ENCODE measurements around the gene APPBP2.

Gene APPBP2

DNA sequence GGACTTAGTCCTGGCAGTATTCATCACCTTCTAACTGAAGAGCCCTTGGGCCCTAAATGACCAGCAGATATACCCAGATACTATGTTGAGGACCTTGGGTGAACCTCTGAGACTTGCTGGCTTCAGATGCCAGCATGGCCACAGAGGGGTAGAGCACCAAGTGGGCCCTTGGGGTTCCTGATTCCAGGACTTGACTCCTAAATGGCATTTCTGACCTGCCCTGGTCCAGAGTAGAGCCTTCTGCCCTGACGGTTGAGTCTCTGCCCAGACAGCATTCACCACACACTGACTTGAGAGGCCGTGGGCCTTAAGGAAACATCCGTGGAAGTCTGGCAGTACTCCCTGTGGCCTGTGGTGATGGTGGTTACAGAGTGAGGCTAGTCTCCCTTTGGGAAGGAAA, 2.8 kb upstream of the APPBP2 start:
- no peak for TF ChIP-seq POLR2A (IDR thresholded peaks at IDR 0.05; ENCODE audit: extremely low read depth, insufficient read length)
- TF ChIP-seq, protein P1, sequence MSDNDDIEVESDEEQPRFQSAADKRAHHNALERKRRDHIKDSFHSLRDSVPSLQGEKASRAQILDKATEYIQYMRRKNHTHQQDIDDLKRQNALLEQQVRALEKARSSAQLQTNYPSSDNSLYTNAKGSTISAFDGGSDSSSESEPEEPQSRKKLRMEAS (IDR thresholded peaks at IDR 0.05; ENCODE audit: low read depth, low read length), result no peak
- TF ChIP-seq, protein P2, sequence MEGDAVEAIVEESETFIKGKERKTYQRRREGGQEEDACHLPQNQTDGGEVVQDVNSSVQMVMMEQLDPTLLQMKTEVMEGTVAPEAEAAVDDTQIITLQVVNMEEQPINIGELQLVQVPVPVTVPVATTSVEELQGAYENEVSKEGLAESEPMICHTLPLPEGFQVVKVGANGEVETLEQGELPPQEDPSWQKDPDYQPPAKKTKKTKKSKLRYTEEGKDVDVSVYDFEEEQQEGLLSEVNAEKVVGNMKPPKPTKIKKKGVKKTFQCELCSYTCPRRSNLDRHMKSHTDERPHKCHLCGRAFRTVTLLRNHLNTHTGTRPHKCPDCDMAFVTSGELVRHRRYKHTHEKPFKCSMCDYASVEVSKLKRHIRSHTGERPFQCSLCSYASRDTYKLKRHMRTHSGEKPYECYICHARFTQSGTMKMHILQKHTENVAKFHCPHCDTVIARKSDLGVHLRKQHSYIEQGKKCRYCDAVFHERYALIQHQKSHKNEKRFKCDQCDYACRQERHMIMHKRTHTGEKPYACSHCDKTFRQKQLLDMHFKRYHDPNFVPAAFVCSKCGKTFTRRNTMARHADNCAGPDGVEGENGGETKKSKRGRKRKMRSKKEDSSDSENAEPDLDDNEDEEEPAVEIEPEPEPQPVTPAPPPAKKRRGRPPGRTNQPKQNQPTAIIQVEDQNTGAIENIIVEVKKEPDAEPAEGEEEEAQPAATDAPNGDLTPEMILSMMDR (IDR thresholded peaks at IDR 0.05; ENCODE audit: low read depth, low read length), result no peak
- TF ChIP-seq MYC (IDR thresholded peaks at IDR 0.05; ENCODE audit: low read depth, low read length), result no peak
- H3K4me3 ChIP-seq (ENCODE audit: low read depth, low read length), result no peak overlapping the region
- DNase-seq (ENCODE audit: low read depth), result no peak

DNA sequence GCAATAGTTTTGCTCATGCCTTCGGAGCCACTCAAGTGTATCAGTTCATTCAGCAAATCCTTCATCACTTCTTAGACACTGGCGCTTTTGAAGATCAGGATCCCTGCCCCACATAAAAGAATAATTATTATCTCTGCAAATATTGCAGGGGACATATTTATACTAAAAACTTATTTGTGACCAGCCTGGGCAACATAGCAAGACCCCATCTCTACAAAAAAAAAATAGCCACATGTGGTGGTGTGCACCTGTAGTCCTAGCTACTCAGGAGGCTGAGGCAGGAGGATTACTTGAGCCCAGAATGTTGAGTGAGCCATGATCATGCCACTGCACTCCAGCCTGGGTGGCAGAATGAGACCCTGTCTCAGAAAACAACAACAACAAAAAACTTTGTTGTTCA, 1.7 kb upstream of the APPBP2 start:
- TF ChIP-seq MYC (IDR thresholded peaks at IDR 0.05; ENCODE audit: low read depth, low read length), result no peak
- no peak for TF ChIP-seq POLR2A (IDR thresholded peaks at IDR 0.05; ENCODE audit: extremely low read depth, insufficient read length)
- TF ChIP-seq, protein P1 (IDR thresholded peaks at IDR 0.05; ENCODE audit: low read depth, low read length), result no peak
- TF ChIP-seq, protein P2 (IDR thresholded peaks at IDR 0.05; ENCODE audit: low read depth, low read length), result no peak

DNA sequence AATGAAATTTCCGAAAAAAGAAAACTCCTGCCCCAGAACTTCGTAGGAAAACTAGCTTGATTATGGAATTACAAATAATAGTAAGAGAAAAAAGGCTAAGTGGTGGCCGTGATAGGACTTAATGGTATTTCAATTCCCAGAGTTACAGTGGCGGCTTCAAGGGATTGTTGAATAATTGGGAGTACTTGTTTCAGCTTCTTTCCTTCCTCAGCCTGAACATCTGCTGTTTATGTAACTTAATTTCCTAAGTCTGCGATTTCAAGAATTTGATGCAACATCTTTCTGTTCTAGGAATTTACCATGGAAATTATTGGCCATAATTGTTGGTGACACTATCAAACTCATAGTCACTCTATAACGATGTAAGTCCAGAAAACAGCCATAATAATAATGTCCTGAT, 684 bp upstream of the APPBP2 start:
- DNase-seq (ENCODE audit: low read depth), result no peak
- peak overlapping the region; percentile 93 for H3K4me3 ChIP-seq (ENCODE audit: low read depth, low read length)
- TF ChIP-seq, protein P1 (IDR thresholded peaks at IDR 0.05; ENCODE audit: low read depth, low read length), result no peak
- no peak for TF ChIP-seq POLR2A (IDR thresholded peaks at IDR 0.05; ENCODE audit: extremely low read depth, insufficient read length)
- TF ChIP-seq, protein P2 (IDR thresholded peaks at IDR 0.05; ENCODE audit: low read depth, low read length), result no peak
- no peak for TF ChIP-seq MYC (IDR thresholded peaks at IDR 0.05; ENCODE audit: low read depth, low read length)

More for the DNA sequence above, 1.7 kb upstream of the APPBP2 start:
- H3K4me3 ChIP-seq (ENCODE audit: low read depth, low read length), result no peak overlapping the region
- DNase-seq (ENCODE audit: low read depth), result no peak

DNA sequence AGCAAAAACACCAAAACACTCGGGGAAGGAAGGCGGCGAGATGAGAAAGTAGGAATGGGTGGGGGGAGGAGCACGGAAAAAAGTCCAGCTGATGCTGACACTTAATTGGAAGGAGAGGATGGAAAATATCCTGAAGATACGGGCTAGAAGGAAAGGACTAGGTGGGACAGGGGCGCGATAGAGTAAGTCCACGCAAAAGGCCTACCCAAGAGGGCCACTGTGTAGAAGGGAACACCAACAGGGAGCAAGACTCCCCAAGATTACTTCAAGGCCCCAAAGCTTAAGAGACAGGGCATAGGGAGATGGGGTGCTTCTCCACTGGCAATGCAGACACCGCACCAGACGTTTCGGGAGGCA, 736 bp downstream of the APPBP2 start:
- H3K4me3 ChIP-seq (ENCODE audit: low read depth, low read length), result peak overlapping the region; percentile 93
- DNase-seq (ENCODE audit: low read depth), result no peak
- TF ChIP-seq POLR2A (IDR thresholded peaks at IDR 0.05; ENCODE audit: extremely low read depth, insufficient read length) (no peak), MYC (IDR thresholded peaks at IDR 0.05; ENCODE audit: low read depth, low read length) (no peak)
- TF ChIP-seq, protein P2 (IDR thresholded peaks at IDR 0.05; ENCODE audit: low read depth, low read length), result no peak
- TF ChIP-seq, protein P1 (IDR thresholded peaks at IDR 0.05; ENCODE audit: low read depth, low read length), result no peak

DNA sequence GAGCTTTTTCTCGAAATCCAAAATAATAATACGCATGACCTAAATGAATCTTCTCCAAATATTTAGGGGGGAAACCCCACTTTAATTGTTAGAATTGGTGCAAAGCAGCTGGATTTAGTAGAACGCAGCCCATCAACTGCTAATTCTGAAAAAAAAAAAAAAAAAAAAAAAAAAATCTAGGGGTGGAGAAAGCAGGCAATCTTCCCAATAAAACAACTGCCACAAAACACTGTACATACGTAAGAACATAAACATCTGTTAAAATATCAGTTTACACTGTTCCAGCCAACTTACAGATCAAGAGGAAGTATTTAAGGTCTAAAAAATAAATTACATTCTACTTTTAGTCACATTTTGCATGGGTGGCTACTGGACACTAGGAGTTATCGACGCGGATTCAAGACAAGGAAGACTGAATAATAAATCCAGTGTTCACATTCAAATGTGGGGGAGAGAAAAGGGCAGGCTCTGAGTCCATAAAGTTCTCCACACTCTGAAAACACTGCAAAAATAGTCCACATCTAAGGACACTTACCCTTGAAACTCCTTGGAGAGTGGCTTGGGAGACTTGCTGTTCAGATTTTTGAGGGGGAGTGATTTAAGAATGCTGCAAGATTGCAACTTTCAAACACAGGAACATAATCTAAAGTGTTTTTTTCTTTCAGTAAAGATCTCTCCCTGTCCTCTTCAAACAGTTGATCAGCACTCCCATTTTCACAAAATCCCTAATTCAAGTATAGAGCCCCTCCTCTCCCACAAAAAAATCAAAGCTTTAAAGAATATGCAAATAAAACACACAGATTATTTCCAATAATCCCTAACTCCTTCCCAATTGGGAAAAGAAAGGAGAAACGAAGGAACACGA, 1.3 kb downstream of the APPBP2 start:
- peak overlapping the region; percentile 93 for H3K4me3 ChIP-seq (ENCODE audit: low read depth, low read length)
- peak; percentile 11 for DNase-seq (ENCODE audit: low read depth)
- TF ChIP-seq, protein P1 (IDR thresholded peaks at IDR 0.05; ENCODE audit: low read depth, low read length), result no peak
- TF ChIP-seq, protein P2 (IDR thresholded peaks at IDR 0.05; ENCODE audit: low read depth, low read length), result no peak

Measured in NB4 (cell line).